ENCODE results near the gene GAL3ST1.

DNA sequence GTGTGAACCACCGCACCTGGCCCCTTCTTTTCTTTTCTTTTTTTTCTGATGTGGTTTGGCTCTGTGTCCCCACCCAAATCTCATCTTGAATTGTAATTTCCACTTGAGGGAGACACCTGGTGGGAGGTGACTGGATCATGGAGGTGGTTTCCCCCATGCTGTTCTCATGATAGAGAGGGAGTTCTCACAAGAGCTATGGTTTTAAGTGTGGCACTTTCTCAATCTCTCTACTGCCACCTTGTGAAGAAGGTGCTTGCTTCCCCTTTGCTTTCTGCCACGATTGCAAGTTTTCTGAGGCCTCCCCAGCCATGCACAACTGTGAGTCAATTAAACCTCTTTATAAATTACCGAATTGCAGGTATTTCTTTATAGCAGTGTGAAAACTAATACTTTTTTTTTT is 27.6 kb upstream of the GAL3ST1 start:
- TF ChIP-seq, protein P1, sequence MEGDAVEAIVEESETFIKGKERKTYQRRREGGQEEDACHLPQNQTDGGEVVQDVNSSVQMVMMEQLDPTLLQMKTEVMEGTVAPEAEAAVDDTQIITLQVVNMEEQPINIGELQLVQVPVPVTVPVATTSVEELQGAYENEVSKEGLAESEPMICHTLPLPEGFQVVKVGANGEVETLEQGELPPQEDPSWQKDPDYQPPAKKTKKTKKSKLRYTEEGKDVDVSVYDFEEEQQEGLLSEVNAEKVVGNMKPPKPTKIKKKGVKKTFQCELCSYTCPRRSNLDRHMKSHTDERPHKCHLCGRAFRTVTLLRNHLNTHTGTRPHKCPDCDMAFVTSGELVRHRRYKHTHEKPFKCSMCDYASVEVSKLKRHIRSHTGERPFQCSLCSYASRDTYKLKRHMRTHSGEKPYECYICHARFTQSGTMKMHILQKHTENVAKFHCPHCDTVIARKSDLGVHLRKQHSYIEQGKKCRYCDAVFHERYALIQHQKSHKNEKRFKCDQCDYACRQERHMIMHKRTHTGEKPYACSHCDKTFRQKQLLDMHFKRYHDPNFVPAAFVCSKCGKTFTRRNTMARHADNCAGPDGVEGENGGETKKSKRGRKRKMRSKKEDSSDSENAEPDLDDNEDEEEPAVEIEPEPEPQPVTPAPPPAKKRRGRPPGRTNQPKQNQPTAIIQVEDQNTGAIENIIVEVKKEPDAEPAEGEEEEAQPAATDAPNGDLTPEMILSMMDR (conservative IDR thresholded peaks at IDR 0.05; ENCODE audit: low read length): peak; percentile 68
- TF ChIP-seq EZH2phosphoT487 (IDR thresholded peaks at IDR 0.05; ENCODE audit: borderline replicate concordance, low read depth, low read length): no peak
